ENCODE data around the gene ZNF93. TPM values are rescaled to one million over a fixed set of nuclear protein-coding genes. Genes with fewer than 3 reads are reported as not detected.
A peak's percentile ranks its signal among the peaks of the same experiment; 100 is the strongest.

ZNF93 gene
- total and polyA plus RNA-seq, 2 of the 13 experiments (the other 11 are each of a cell fraction or from before 2014, with no cell fraction given), result 0.49 to 0.66 TPM

- TF ChIP-seq ARID4A (CRISPR knock-in tag; IDR thresholded peaks at IDR 0.05; ENCODE audit: borderline replicate concordance) (peak; percentile 30; the same call in 1 of the 2 replicates), TFDP2 (CRISPR knock-in tag; IDR thresholded peaks at IDR 0.05) (peak; percentile 38; the same call in 1 of the 2 replicates), CENPT (CRISPR knock-in tag; IDR thresholded peaks at IDR 0.05; ENCODE audit: low read depth) (no peak), CBX1 (IDR thresholded peaks at IDR 0.05; ENCODE audit: low read depth) (no peak), ZSCAN22 (CRISPR knock-in tag; IDR thresholded peaks at IDR 0.05) (no peak), TRIM24 (CRISPR knock-in tag; IDR thresholded peaks at IDR 0.05) (no peak), JUN (CRISPR knock-in tag; IDR thresholded peaks at IDR 0.05) (no peak), GABPB1 (CRISPR knock-in tag; IDR thresholded peaks at IDR 0.05) (no peak), ZNF34 (CRISPR knock-in tag; IDR thresholded peaks at IDR 0.05; ENCODE audit: borderline replicate concordance) (no peak), ZBTB4 (CRISPR knock-in tag; IDR thresholded peaks at IDR 0.05; ENCODE audit: borderline replicate concordance) (no peak), ZFP36L2 (CRISPR knock-in tag; IDR thresholded peaks at IDR 0.05) (no peak), PAX8 (CRISPR knock-in tag; IDR thresholded peaks at IDR 0.05; ENCODE audit: borderline replicate concordance) (no peak), ZBTB20 (CRISPR knock-in tag; IDR thresholded peaks at IDR 0.05; ENCODE audit: borderline replicate concordance, low read depth) (no peak), TRIM22 (IDR thresholded peaks at IDR 0.05) (no peak), CAMTA2 (CRISPR knock-in tag; IDR thresholded peaks at IDR 0.05; ENCODE audit: borderline replicate concordance) (no peak), TOPORS (CRISPR knock-in tag; IDR thresholded peaks at IDR 0.05) (no peak), POLR2A (IDR thresholded peaks at IDR 0.05; ENCODE audit: insufficient read depth in 1 of 2, low read depth in 2 of 2, low read length in 2 of 2) (peak in 1 of 2 experiments; percentile 41; a peak in 1 of 4 replicates), NFIC (IDR thresholded peaks at IDR 0.05; ENCODE audit: low read length) (no peak), ZNF10 (CRISPR knock-in tag; IDR thresholded peaks at IDR 0.05; ENCODE audit: borderline replicate concordance, low read depth) (no peak)
Measured at GRCh38 chr19:19900729-19901444, at the start of gene ZNF93 (continued).

Data from HepG2 (cell line).